Kidney (tissue), 14 donors: ENCODE results near the gene UST. TPM values are rescaled to one million over a fixed set of nuclear protein-coding genes. Genes with fewer than 3 reads are reported as not detected.

Source experiments
- DNase-seq, 5 donors: peaks; one replicate each; pipeline ENCODE4 v3.0.0-alpha.2; 2013 to 2020
- FAIRE-seq: peaks from 2 replicates; lab custom pipeline; 2012; peaks lifted over from hg19 to GRCh38; lab: Jason Lieb, UNC
- H3K27ac ChIP-seq, 2 donors: one replicate each; pipeline ENCODE4 v1.7.0; 2013; ENCODE audit warnings: low read depth in 2 of 2, low read length in 2 of 2, inconsistent platforms in 1 of 2
- H3K27me3 ChIP-seq: one replicate; pipeline ENCODE4 v1.7.1; 2013; ENCODE audit warnings: low read length, inconsistent platforms; ENCODE audit not compliant: control insufficient read depth, insufficient read depth
- H3K36me3 ChIP-seq, 3 donors: one replicate each; pipeline versions ENCODE4 v1.7.0 to v1.7.1; 2013; ENCODE audit warnings: low read length in 3 of 3, control low read depth in 1 of 3, inconsistent platforms in 1 of 3; ENCODE audit not compliant: insufficient read depth in 3 of 3, control insufficient read depth in 2 of 3
- H3K4me1 ChIP-seq, 3 donors: one replicate each; pipeline versions ENCODE4 v1.7.0 to v1.7.1; 2013; ENCODE audit warnings: low read length in 3 of 3, inconsistent platforms in 1 of 3, low read depth in 1 of 3; ENCODE audit not compliant: control insufficient read depth in 2 of 3, insufficient read depth in 2 of 3
- H3K4me3 ChIP-seq, 3 donors: one replicate each; pipeline versions ENCODE4 v1.7.0 to v1.8.1; 2013; ENCODE audit warnings: low read length in 3 of 3, control low read depth in 1 of 3, inconsistent platforms in 1 of 3
- H3K9ac ChIP-seq, 3 donors: one replicate each; pipeline versions ENCODE4 v1.7.0 to v1.7.1; 2013; ENCODE audit warnings: low read length in 3 of 3, control low read depth in 1 of 3, inconsistent platforms in 1 of 3
- H3K9me3 ChIP-seq, 3 donors: one replicate each; pipeline versions ENCODE4 v1.7.0 to v1.7.1; 2013; ENCODE audit warnings: low read length in 3 of 3, control low read depth in 1 of 3, inconsistent platforms in 1 of 3; ENCODE audit not compliant: control insufficient read depth in 2 of 3, insufficient read depth in 1 of 3
- CTCF ChIP-seq: IDR thresholded peaks from 3 replicates; pipeline ENCODE4 v1.5.1; 2012; ENCODE audit warnings: mild to moderate bottlenecking, moderate library complexity, borderline replicate concordance; ENCODE audit not compliant: insufficient read depth; ENCODE audit errors: extremely low read depth
- intact Hi-C: fragments of 100-400 bp; cut with DNase I; formaldehyde crosslinking; loops from one replicate; pipeline ENCODE4 v1.11.1; 2022
- polyA plus RNA-seq: library from polyadenylated mRNA; stranded (reverse); fragments of 350-450 nt; fragmentation: Illumina TruSeq; extraction: RNeasy Lipid Tissue Mini Kit (QIAGEN cat#74804); gene quantifications from one replicate; pipeline ENCODE4 v1.2.3, GENCODE V29; 2014; ENCODE audit warnings: low read depth, low replicate concordance; ENCODE audit not compliant: insufficient read depth
- total RNA-seq: library from RNA; stranded (reverse); fragmentation: NEBNext Ultra II Directional; extraction: Animal tissue kit (Norgen Biotek cat#: 25700); gene quantifications from one replicate; pipeline ENCODE4 v1.2.1, GENCODE V29; 2021
- donor health status: control.
- donor health status: control.
- donor health status: control.
- donor health status: control.
- donor health status: control.
- donor health status: DM: yes; HTN: yes; CAD: no.
- donor health status: Normal renal cell carcinoma (clear cell type).

The UST gene
- total and polyA plus RNA-seq, 2 donors from 2014 or later = 3.2 to 4.2 TPM

- Histone ChIP-seq H3K9me3 (no peaks in the 10 kb centered on the region), H3K27me3 (no peaks in the 10 kb centered on the region), H3K4me1 (no peaks in the 10 kb centered on the region), H3K9ac (no peak overlapping the region), H3K27ac (no peak overlapping the region), H3K4me3 (no peak overlapping the region), H3K36me3 (no peaks in the 10 kb centered on the region)
- FAIRE-seq = no peak
- intact Hi-C loops = no loop called here
- no peak for DNase-seq
- TF ChIP-seq CTCF = no peak
These were observed 143.3 kb downstream of the UST start for GRCh38 chr6:148890096-148890495.

- Histone ChIP-seq H3K9ac (no peak overlapping the region), H3K4me3 (no peak overlapping the region), H3K4me1 (no peaks in the 10 kb centered on the region), H3K36me3 (no peaks in the 10 kb centered on the region), H3K9me3 (no peaks in the 10 kb centered on the region), H3K27me3 (no peaks in the 10 kb centered on the region), H3K27ac (no peak overlapping the region)
- no peak for TF ChIP-seq CTCF
- DNase-seq (no peak), FAIRE-seq (no peak)
- intact Hi-C loops = no loop called here
These were observed 144.0 kb downstream of the UST start for GRCh38 chr6:148890652-148891404.

- peak in 1 of 5 donors; percentile 21 for DNase-seq
- H3K36me3 ChIP-seq = no peaks in the 10 kb centered on the region
- no peak overlapping the region for H3K4me3 ChIP-seq
- no peak overlapping the region for H3K9ac ChIP-seq
- no peak for TF ChIP-seq CTCF
- no peaks in the 10 kb centered on the region for H3K9me3 ChIP-seq
- no peak overlapping the region for H3K27ac ChIP-seq
- FAIRE-seq = no peak
- no peaks in the 10 kb centered on the region for H3K4me1 ChIP-seq
- intact Hi-C loops = no loop called here
- no peaks in the 10 kb centered on the region for H3K27me3 ChIP-seq
These were observed 144.6 kb downstream of the UST start for GRCh38 chr6:148891405-148891783.
